CD14-positive monocyte (primary cell): Measurements from ENCODE around the gene SLC26A4. TPM values are rescaled to one million over a fixed set of nuclear protein-coding genes. Genes with fewer than 3 reads are reported as not detected.

Experiments used
- DNase-seq, 3 donors: peaks; one replicate each; pipeline ENCODE4 v3.0.0-alpha.2; 2011 to 2022
- H2AFZ ChIP-seq: 2 replicates; pipeline ENCODE4 v1.6.0; 2012; ENCODE audit warnings: mild to moderate bottlenecking, low read depth, low read length, inconsistent platforms; ENCODE audit not compliant: insufficient read depth, poor library complexity, severe bottlenecking
- H3K27ac ChIP-seq, 2 donors: 1 replicate in 1 of 2; 2 replicates in 1 of 2; pipeline ENCODE4 v1.5.1; 2012 to 2013; ENCODE audit warnings: low read length in 2 of 2, control low read depth in 1 of 2, inconsistent platforms in 1 of 2, low read depth in 1 of 2, mild to moderate bottlenecking in 1 of 2
- H3K27me3 ChIP-seq, 2 donors: one replicate each; pipeline versions ENCODE4 v1.6.0 to v1.6.1; 2011 to 2013; ENCODE audit warnings: low read length in 2 of 2; ENCODE audit not compliant: control insufficient read depth in 2 of 2, insufficient read depth in 2 of 2
- H3K36me3 ChIP-seq, 2 donors: replicated peaks in 1 of 2; 1 replicate in 1 of 2; 2 replicates in 1 of 2; pipeline versions ENCODE4 v1.5.1 to v1.6.1; 2012 to 2013; ENCODE audit warnings: low read length in 2 of 2, control low read depth in 1 of 2, inconsistent platforms in 1 of 2, mild to moderate bottlenecking in 1 of 2; ENCODE audit not compliant: insufficient read depth in 2 of 2, control insufficient read depth in 1 of 2
- H3K4me1 ChIP-seq, 2 donors: 1 replicate in 1 of 2; 2 replicates in 1 of 2; pipeline versions ENCODE4 v1.5.1 to v1.6.1; 2012 to 2013; ENCODE audit warnings: low read length in 2 of 2, control low read depth in 1 of 2, inconsistent platforms in 1 of 2, mild to moderate bottlenecking in 1 of 2, moderate library complexity in 1 of 2; ENCODE audit not compliant: insufficient read depth in 2 of 2, control insufficient read depth in 1 of 2
- H3K4me2 ChIP-seq: replicated peaks from 2 replicates; pipeline ENCODE3; 2012; ENCODE audit warnings: low read length, moderate library complexity, mild to moderate bottlenecking; ENCODE audit not compliant: poor library complexity, severe bottlenecking; ENCODE audit errors: extremely low read depth
- H3K4me3 ChIP-seq, 3 experiments: fragments of 200-600 bp in 1 of 3; sonication (generic) in 1 of 3; replicated peaks in 1 of 3; 1 replicate in 2 of 3; 2 replicates in 1 of 3; pipeline ENCODE4 v1.5.1; 2011 to 2013; ENCODE audit warnings: low read length in 3 of 3, mild to moderate bottlenecking in 3 of 3, control low read depth in 2 of 3, low read depth in 2 of 3, inconsistent platforms in 1 of 3, moderate library complexity in 1 of 3
- H3K79me2 ChIP-seq: 2 replicates; pipeline ENCODE4 v1.6.0; 2012; ENCODE audit warnings: mild to moderate bottlenecking, control low read depth, inconsistent platforms, low read length, moderate library complexity; ENCODE audit not compliant: insufficient read depth
- H3K9ac ChIP-seq: 2 replicates; pipeline ENCODE4 v1.6.0; 2017; ENCODE audit warnings: low read length, mild to moderate bottlenecking; ENCODE audit not compliant: insufficient read depth, poor library complexity, severe bottlenecking
- H3K9me3 ChIP-seq, 2 donors: replicated peaks in 1 of 2; 1 replicate in 1 of 2; 2 replicates in 1 of 2; pipeline versions ENCODE4 v1.5.1 to v1.6.1; 2012 to 2013; ENCODE audit warnings: low read length in 2 of 2, control low read depth in 1 of 2; ENCODE audit not compliant: control insufficient read depth in 1 of 2, insufficient read depth in 1 of 2
- H4K20me1 ChIP-seq: 2 replicates; pipeline ENCODE4 v1.6.0; 2012; ENCODE audit warnings: mild to moderate bottlenecking, low read length, control low read depth, moderate library complexity; ENCODE audit not compliant: insufficient read depth
- H3K27ac Mint-ChIP-seq, 7 donors: one replicate each; pipeline ENCODE4 v1.8.0; 2020; ENCODE audit warnings: mild to moderate bottlenecking in 7 of 7, mixed read lengths in 7 of 7, moderate library complexity in 6 of 7, inconsistent platforms in 2 of 7
- H3K27me3 Mint-ChIP-seq, 3 donors: one replicate each; pipeline ENCODE4 v1.8.0; 2021 to 2022; ENCODE audit warnings: low read depth in 3 of 3, mild to moderate bottlenecking in 3 of 3, mixed read lengths in 3 of 3, moderate library complexity in 3 of 3, inconsistent platforms in 1 of 3
- H3K36me3 Mint-ChIP-seq, 2 donors: one replicate each; pipeline ENCODE4 v1.8.0; 2020; ENCODE audit warnings: mixed read lengths in 2 of 2, inconsistent platforms in 1 of 2, mild to moderate bottlenecking in 1 of 2
- H3K4me1 Mint-ChIP-seq: one replicate; pipeline ENCODE4 v1.8.0; 2020; ENCODE audit warnings: mild to moderate bottlenecking, mixed read lengths
- H3K4me3 Mint-ChIP-seq, 2 donors: one replicate each; pipeline ENCODE4 v1.8.0; 2020; ENCODE audit warnings: mild to moderate bottlenecking in 2 of 2, mixed read lengths in 2 of 2, moderate library complexity in 1 of 2
- H3K9me3 Mint-ChIP-seq, 7 donors: one replicate each; pipeline ENCODE4 v1.8.0; 2020 to 2022; ENCODE audit warnings: mixed read lengths in 7 of 7, mild to moderate bottlenecking in 6 of 7, moderate library complexity in 6 of 7, inconsistent platforms in 2 of 7
- CTCF ChIP-seq: fragments of 200-600 bp; IDR thresholded peaks from one replicate; pipeline ENCODE4 v1.8.0; 2022; ENCODE audit warnings: antibody characterized with exemption, mild to moderate bottlenecking
- WGBS: methylation state at CpG from one replicate; pipeline ENCODE4 v1.1.5; 2013; ENCODE audit warnings: missing lambda C conversion rate; ENCODE audit not compliant: insufficient coverage; 5-methylcytosine and 5-hydroxymethylcytosine counted together
- intact Hi-C, 2 donors: fragments of 100-400 bp; cut with micrococcal nuclease; formaldehyde crosslinking; loops; one replicate each; pipeline versions ENCODE4 v1.15.0 to v1.15.1; 2023
- polyA plus RNA-seq, 3 donors: library from polyadenylated mRNA; depleted of rRNA in 1 of 3; unstranded in 2 of 3; stranded (reverse) in 1 of 3; fragments of 300-500 nt in 2 of 3; fragments of >200 nt in 1 of 3; fragmentation: Illumina TruSeq in 2 of 3; gene quantifications; 1 replicate in 2 of 3; 2 replicates in 1 of 3; pipeline ENCODE4 v1.2.3, GENCODE V29; 2012 to 2021

SLC26A4 gene
- polyA plus RNA-seq, 3 donors, result 0.10 to 0.12 TPM; not detected in 1

GRCh38 chr7:107721286-107721685, 60.7 kb downstream of the SLC26A4 start:
- Histone ChIP-seq H3K4me1 (no peaks in the 10 kb centered on the region), H3K9me3 (no peaks in the 10 kb centered on the region), H3K27me3 (no peaks in the 10 kb centered on the region), H3K4me2 (no peak overlapping the region), H3K79me2 (no peaks in the 10 kb centered on the region), H4K20me1 (no peaks in the 10 kb centered on the region), H3K36me3 (no peaks in the 10 kb centered on the region), H3K27ac (no peak overlapping the region), H2AFZ (no peak overlapping the region), H3K9ac (no peak overlapping the region), H3K4me3 (no peak overlapping the region)
- Mint-ChIP-seq H3K36me3 (no peaks in the 10 kb centered on the region), H3K9me3 (no peaks in the 10 kb centered on the region), H3K4me3 (no peak overlapping the region), H3K27ac (no peak overlapping the region), H3K27me3 (peaks cover 0 to 1% (median 0%) of the 10 kb centered on the region in 3 donors), H3K4me1 (no peaks in the 10 kb centered on the region)
- DNase-seq, result no peak
- WGBS, result no CpG with 5 or more reads among the region's 1 CpG
- no peak for TF ChIP-seq CTCF
- intact Hi-C loops, result no loop called here

DNA sequence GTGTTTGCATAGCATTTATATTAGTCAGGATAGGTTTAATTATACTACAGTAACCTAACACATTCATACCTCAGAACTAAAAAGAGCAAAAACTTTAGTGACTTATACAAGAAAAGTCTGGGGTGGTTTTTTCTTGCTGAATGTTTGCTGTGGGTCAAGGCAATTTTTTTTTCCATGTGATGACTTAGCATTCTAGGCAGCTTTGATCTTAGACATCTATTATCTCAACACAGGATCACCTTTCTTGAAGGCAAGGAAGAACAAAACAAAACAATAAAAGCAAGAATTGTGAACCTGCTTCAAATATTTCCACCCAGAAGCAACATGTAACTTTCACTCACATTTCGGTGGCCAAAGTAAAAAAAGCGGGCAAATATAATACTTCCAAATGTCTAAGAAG, 62.6 kb downstream of the SLC26A4 start:
- WGBS, result no CpG with 5 or more reads among the region's 2 CpGs
- Mint-ChIP-seq H3K9me3 (no peaks in the 10 kb centered on the region), H3K4me1 (no peaks in the 10 kb centered on the region), H3K36me3 (no peaks in the 10 kb centered on the region), H3K27me3 (peaks cover 0 to 7% (median 2%) of the 10 kb centered on the region in 3 donors), H3K27ac (no peak overlapping the region), H3K4me3 (no peak overlapping the region)
- no peaks in the 10 kb centered on the region for H3K9me3 ChIP-seq
- no peaks in the 10 kb centered on the region for H4K20me1 ChIP-seq
- no peaks in the 10 kb centered on the region for H3K36me3 ChIP-seq
- no peak for DNase-seq
- no peak overlapping the region for H3K27ac ChIP-seq
- TF ChIP-seq CTCF, result no peak
- no peak overlapping the region for H2AFZ ChIP-seq
- no peak overlapping the region for H3K4me2 ChIP-seq
- H3K27me3 ChIP-seq, result no peaks in the 10 kb centered on the region
- intact Hi-C loops, result no loop called here
- no peaks in the 10 kb centered on the region for H3K79me2 ChIP-seq
- no peak overlapping the region for H3K4me3 ChIP-seq
- H3K4me1 ChIP-seq, result no peaks in the 10 kb centered on the region
- H3K9ac ChIP-seq, result no peak overlapping the region
